GM21526 (cell line): ENCODE results near the gene ODF4.
"Not testable (repeated sequence)": the region's sequence is repeated elsewhere in the genome, so short reads cannot be mapped to it uniquely, and the experiment has no call there.

ENCODE experiments used
- ATAC-seq: cut with Tn5 transposase; IDR thresholded peaks from one replicate; pipeline ENCODE4 v1.9.1; 2021; ENCODE audit warnings: moderate library complexity; ENCODE audit not compliant: unreplicated experiment, low FRiP score

ODF4 gene

GRCh38 chr17:8365143-8365542 is 25.5 kb downstream of the ODF4 start:
- no peak for ATAC-seq

DNA sequence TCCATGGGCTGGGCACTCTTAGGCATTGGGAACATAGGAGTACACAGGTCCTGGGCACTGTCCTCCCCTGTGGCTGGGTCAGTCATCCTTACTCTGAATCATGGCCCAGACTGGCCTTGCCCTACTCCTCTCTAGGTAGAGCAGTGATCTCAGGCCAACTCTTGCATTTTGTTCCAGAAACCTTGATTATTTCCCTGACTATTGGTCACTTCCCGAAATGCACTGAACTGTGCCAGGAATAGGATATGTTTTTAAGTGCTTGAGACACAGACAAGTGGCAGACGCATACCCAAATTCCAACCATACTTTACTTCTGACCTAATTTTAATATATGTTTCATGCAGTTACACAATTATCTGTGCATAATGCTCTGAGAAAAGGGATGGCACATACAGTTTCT is 26.6 kb downstream of the ODF4 start:
- ATAC-seq, result no peak

GRCh38 chr17:8368193-8368592 is 28.6 kb downstream of the ODF4 start:
- no peak for ATAC-seq

GRCh38 chr17:8369944-8370343 is 30.3 kb downstream of the ODF4 start:
- no peak for ATAC-seq

DNA sequence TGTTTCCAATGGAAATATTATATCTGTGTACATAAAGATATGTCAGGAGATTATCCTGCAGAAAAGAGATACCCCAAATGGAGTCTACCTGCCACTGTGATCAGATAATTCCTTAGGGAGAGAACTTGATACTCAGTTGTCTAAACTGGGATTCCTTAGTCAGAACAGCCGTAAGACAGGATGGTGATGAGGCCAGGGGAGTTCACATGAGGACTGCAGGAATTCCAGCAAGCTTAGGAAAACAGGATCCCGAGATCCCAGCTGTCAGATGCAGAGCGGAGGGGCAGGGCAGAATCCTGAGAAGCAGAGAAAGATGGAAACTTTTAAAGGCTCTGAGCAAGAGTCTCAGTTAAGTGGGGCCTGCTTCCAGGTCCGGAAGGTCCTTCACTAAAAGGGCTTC is 32.1 kb downstream of the ODF4 start:
- ATAC-seq, result no peak

- ATAC-seq, result no peak
Observed at GRCh38 chr17:8372422-8372821, 32.8 kb downstream of the ODF4 start.

DNA sequence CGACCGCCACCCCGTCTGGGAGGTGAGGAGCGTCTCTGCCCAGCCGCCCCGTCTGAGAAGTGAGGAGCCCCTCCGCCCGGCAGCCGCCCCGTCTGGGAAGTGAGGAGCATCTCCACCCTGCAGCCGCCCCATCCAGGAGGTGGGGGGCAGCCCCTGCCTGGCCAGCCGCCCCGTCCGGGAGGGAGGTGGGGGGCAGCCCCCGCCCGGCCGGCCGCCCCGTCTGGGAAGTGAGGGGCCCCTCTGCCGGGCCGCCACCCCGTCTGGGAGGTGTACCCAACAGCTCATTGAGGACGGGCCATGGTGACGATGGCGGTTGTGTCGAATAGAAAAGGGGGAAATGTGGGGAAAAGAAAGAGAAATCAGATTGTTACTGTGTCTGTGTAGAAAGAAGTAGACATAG is 34.2 kb downstream of the ODF4 start:
- not testable (repeated sequence) for ATAC-seq

DNA sequence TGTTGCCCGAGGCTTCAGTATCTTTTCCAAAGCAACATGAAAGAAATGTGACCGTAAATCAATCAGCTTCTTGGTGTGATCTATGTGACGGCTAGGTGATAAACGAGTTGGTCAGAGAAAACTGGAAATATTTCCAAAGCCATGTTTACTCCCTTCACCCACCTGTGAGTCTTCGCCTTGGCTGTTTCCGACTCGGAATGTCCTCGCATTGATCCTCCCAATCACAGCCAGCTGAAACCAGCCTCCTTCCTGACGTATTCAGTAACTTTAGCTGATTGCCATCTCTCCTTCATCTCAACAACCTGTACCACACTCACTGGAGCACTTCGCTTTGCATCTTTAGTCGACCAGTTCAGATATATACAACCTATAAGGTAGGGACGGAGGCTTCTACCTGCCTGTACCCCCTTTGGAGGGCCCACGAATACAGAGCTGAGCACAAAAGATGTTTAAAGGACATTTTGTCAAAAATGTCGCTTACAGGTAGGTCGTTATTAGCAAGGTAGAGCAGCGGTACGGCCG is 36.2 kb downstream of the ODF4 start:
- no peak for ATAC-seq

DNA sequence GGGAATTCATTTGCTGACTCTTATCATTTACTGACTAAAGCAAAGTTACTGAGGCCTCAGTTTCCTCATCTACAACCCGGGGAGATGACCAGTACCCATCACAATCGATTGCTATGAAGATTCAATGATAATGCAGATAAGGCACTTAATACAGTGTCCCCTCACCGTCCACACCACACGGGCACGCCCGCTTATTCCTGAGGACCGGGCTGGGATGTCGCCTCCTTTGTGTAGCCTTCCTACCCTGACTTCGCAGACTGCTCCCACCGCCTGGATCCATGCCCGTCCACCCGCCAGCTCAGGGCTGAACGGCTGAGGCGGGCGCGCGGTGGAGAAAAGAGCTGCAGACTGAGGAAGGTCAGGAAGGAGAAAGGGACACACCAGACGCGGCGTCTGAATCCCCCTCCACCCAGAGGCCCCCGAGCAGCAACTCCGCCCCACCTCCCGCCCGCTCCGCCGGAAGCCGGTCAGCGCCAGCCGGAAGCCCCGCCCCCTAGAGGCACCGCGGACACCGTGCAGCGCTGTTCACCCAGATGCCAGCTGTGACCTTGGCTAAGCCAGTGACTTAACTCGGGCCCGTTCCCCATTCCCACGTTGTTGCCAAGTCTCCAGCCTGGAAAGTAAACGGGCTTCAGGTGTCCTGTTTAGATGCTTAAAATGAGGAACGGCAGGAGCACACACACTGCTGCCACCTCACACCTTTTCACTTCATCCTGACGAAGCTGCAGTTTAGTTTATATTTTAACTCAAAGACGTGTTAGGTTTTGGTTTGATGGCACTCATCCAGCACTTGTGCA is 36.8 kb downstream of the ODF4 start, which contains the start of gene KRABD2:
Gene KRABD2, minus strand, starts transcription at position 434 of the 797 bp plus-strand sequence.
- peak; percentile 80 for ATAC-seq

GRCh38 chr17:8377422-8377821 is 37.8 kb downstream of the ODF4 start:
- ATAC-seq, result no peak

- ATAC-seq, result not testable (repeated sequence)
Observed at GRCh38 chr17:8378117-8378516, 38.5 kb downstream of the ODF4 start.

DNA sequence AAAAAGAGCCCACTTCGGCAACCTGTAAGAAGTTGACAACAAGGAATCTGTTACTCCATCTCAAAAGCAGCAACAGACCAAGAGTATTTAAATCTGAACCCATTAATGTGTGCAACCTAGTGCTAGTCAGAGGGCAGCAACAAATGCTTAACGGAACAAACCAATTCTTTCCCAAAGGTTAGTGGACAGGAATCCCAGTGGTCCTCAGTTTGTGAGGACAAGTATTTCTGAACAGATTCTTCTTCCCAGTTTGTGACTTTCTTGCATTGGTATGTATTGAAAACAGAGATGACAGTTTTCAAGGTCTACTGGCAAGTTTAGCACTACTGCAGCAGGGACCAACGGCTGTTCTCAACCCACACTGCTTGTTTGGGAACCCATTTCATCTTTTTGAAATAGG is 40.4 kb downstream of the ODF4 start:
- no peak for ATAC-seq

GRCh38 chr17:8382052-8382879 is 42.6 kb downstream of the ODF4 start:
- no peak for ATAC-seq

GRCh38 chr17:8382880-8383142 is 43.2 kb downstream of the ODF4 start:
- no peak for ATAC-seq

GRCh38 chr17:8383143-8383822 is 43.6 kb downstream of the ODF4 start, which contains the start of gene RPL26:
Gene RPL26, minus strand, starts transcription at chr17:8383193. Its CDS starts 883 bp downstream, at chr17:8382310.
- ATAC-seq, result peak; percentile 82

DNA sequence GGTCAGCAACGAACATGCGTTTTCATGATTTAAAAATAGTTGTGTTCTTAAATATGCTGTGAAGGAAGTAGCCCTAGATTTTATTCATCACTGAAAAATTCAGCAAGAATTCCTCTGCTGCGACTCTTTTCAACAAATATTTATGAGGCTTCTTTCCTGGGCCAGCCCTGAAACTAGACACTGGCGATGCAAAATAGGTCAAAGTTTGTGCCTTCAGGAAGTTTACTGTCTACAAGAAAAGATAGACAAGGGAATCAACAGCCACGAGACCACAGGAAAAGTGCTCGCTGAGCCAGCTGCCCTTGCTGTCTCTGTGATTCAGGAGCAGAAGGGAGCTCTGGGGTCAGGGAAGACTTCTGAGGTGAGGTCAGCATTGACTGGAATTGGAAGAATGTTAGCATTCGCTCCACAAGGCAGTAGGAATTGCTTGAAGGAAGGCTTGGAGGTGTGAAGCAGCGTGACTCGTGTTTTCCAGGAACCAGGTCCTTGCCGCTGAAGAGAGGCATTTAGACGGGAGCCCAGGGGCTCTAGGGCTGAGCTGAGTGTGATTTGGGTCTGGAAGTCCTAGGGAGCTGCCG is 45.2 kb downstream of the ODF4 start:
- no peak for ATAC-seq

DNA sequence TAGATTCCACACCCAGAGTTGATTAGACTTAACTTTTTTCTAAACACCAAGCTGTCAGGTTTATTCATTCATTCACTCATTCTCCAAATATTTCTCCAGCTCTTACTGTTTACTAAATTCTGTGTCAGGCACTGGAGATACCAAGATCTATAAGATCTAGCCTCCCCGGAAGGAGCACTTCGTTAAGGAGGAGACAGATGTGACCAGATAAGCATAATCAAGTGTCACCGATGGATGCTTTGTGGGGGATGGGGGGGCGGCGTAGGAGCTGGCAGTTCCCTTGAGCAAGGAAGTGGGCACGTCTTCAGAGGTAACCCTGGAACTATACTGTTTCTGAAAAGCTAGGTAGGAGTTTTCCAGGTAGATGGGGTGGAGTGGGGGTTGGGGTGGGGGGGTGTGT is 47.2 kb downstream of the ODF4 start:
- ATAC-seq, result no peak

DNA sequence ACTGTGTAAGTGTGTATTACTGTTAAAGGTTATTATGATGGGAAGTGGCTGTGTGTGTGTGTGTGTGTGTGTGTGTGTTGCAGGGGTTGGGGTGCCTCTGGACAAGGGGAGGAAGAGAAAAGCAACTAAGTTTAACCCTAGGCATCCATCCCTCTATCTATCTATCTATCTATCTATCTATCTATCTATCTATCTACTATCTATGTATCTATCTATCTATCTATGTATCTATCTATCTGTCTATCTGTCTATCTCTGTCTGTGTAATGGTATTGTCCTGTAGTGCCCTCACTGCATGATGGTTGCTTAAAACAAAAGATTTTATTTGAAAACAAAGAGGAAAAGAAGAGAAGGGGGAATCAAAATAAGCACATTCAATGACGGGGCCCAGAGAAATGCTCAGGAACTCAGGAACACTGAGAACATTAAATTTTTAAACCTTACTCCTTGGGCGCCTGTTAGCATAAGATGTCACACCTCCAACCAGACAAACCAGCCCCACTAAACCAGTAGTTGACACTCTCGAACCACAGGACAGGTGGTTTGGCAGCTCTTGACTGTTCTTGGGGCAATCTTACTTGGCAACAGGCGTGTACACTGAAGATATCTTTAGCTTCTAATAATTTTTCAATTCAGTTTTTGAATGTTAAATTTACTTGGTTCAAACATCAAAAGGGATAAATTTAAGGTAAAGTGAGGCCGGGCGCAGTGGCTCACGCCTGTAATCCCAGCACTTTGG is 48.4 kb downstream of the ODF4 start:
- ATAC-seq, result no peak

GRCh38 chr17:8391711-8392110 is 52.1 kb downstream of the ODF4 start:
- ATAC-seq, result no peak

DNA sequence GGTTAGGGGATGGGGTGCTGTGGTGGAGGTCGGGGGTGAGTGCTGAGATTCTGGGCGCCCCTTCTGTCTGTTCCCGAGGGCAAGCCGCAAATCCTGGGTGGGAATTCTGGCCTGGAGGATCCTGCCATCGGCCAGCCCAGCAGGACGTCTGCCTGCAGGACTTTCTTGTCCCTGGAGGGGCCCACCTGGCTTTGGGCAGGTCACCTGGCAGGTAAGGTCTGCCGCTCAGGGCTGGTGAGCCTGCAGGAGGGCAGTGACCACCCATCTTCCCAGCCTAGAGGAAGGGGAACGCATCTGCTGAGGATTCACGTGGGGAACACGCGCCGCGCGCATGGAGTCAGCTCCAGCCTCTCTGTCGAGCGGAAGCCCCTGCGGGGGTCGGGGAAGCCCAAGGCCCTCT is 52.6 kb downstream of the ODF4 start:
- ATAC-seq, result no peak
